Fibroblast of villous mesenchyme (primary cell): ENCODE measurements around the gene AP1G1. TPM values are rescaled to one million over a fixed set of nuclear protein-coding genes. Genes with fewer than 3 reads are reported as not detected.
A peak's percentile ranks its signal among the peaks of the same experiment; 100 is the strongest.

Source experiments
- DNase-seq: peaks from one replicate; pipeline ENCODE4 v3.0.0-alpha.2; 2010; ENCODE audit warnings: low read depth
- H3K4me3 ChIP-seq: 2 replicates; pipeline ENCODE4 v1.5.1; 2011; ENCODE audit warnings: low read depth, mild to moderate bottlenecking, low read length
- CTCF ChIP-seq: IDR thresholded peaks from 2 replicates; pipeline ENCODE4 v1.5.1; 2012; ENCODE audit warnings: low read depth, mild to moderate bottlenecking, low read length; ENCODE audit not compliant: insufficient read depth
- total RNA-seq: library from RNA; depleted of rRNA; stranded (reverse); fragments of >200 nt; gene quantifications from 2 replicates; pipeline ENCODE4 v1.2.3, GENCODE V29; 2012

The AP1G1 gene
- total RNA-seq, 1 donor: 117 TPM

DNA sequence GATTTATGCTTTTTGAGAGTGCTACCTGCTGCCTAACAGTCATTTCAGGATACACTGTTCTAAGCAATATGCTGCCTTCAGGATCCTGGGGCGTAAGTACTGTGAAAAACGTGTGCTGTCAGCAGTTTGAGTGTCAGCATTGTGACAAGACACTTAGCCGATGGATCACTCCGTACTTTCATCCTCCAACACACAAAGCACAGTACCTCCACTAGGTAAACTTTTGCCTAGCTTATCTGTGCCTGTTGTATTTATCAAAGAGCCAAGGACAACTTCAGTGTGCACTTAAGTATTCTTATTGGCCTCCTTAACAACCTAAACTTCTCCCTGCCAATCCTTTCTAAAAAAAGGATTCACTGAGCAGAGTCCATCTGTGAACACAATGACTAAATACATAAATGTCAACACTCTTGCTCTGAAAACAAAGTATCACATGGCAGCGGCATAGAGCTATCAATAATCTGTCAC is 50.3 kb downstream of the AP1G1 start:
- TF ChIP-seq CTCF: no peak

GRCh38 chr16:71754652-71755051 is 54.0 kb downstream of the AP1G1 start:
- DNase-seq: no peak
- no peak overlapping the region for H3K4me3 ChIP-seq
- no peak for TF ChIP-seq CTCF

More for the DNA sequence above, 50.3 kb downstream of the AP1G1 start:
- no peak overlapping the region for H3K4me3 ChIP-seq
- DNase-seq: no peak

- H3K4me3 ChIP-seq: no peak overlapping the region
- no peak for DNase-seq
- TF ChIP-seq CTCF: no peak
Measured at GRCh38 chr16:71754108-71754507, 54.5 kb downstream of the AP1G1 start.

DNA sequence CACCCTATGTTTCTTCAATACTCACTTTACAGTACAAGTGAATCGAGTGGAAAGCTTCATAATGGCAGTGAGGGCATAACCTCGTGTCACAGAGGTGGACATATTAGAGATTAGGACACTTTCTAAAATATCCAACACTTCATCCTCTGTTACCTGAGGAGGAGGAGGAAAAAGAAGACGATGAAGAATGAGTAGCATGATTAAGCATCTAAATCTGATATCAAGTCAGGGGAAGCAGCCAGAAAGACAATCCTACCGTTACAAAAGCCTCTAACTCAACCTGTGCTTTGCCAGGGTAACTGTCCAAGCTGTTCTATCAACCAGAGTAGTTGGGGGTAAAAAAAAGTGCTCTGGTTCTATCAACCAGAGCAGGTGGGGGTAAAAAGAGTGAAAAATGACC is 60.4 kb downstream of the AP1G1 start:
- H3K4me3 ChIP-seq: no peak overlapping the region
- DNase-seq: no peak
- TF ChIP-seq CTCF: no peak

DNA sequence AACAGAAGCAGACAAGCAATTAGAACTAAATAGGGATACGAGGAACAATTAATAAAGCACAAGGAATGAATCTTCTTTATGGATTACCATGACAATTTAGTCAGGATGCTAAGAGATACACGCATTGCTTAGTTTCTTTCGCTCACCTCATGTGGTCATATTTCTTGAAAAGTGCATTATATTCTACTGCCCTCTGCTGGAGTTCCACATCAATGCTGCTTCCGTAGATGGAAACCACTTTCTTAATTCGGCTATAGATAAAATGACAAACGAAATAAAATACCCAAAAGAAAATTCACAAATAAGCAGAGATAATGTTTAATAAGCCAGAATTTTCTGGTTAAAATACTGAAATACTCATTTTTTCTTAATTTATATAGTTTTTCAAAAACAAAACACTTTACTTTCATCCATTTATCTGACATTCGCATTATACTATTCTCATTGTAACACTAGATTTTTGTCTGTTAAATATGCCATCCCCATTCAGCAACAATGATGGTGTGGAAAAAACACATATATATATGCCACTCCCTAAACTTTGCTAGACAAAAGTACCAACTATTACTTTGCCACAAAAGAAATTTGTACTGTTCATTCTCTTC is 62.1 kb downstream of the AP1G1 start:
- TF ChIP-seq CTCF: peak; percentile 66
- DNase-seq: peak; percentile 54
- no peak overlapping the region for H3K4me3 ChIP-seq

- no peak overlapping the region for H3K4me3 ChIP-seq
- no peak for TF ChIP-seq CTCF
- no peak for DNase-seq
Measured at GRCh38 chr16:71738855-71739254, 69.8 kb downstream of the AP1G1 start.

- no peak overlapping the region for H3K4me3 ChIP-seq
- no peak for TF ChIP-seq CTCF
- DNase-seq: no peak
Measured at GRCh38 chr16:71737501-71737900, 71.1 kb downstream of the AP1G1 start.
